ENCODE data around the gene KREMEN1. TPM values are rescaled to one million over a fixed set of nuclear protein-coding genes. Genes with fewer than 3 reads are reported as not detected.

KREMEN1 gene
- total and polyA plus RNA-seq, 9 of the 15 experiments (the other 6 are each of a cell fraction or from before 2014, with no cell fraction given): 0.69 to 11.5 (median 4.3) TPM

DNA sequence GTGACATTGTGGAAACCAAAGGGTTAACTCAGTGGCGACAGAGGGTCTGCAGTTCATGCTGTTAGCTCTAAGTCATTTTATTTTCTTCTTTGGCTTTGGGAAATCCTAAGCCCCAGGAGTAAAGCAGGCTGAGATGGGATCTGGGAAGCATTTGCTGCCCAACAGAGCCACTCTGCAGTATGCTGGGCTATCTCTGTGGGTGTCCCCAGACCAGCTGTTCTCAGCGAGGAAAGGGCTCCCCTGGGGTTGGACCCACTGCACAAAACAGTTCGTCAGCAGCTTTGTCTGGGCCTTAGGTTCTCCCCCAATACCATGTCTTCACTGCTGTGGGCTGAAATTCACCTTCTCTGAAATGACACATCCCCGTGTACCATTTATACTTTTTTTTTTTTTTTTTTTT is 34.0 kb downstream of the KREMEN1 start:
- ATAC-seq: no peak
- no peak for FAIRE-seq
- Histone ChIP-seq H3K27ac (ENCODE audit: extremely low read depth, low read depth, low read length) (no peak overlapping the region), H3K9me1 (ENCODE audit: control insufficient read depth, insufficient read depth, low read length) (peaks cover 3% of the 10 kb centered on the region), H3K4me1 (replicated peaks in 1 of 2; ENCODE audit: control insufficient read depth in 2 of 2, insufficient read depth in 2 of 2, low read length in 2 of 2) (peaks cover 0 to 34% of the 10 kb centered on the region in 2 experiments; a peak in 3 of 5 replicates), H2AFZ (ENCODE audit: low read depth, low read length) (no peak overlapping the region), H4K20me1 (replicated peaks; ENCODE audit: control insufficient read depth, insufficient read depth, low read length) (no peaks in the 10 kb centered on the region), H3K9me3 (replicated peaks; ENCODE audit: control insufficient read depth, insufficient read depth, low read depth, low read length) (no peaks in the 10 kb centered on the region), H3K36me3 (ENCODE audit: control insufficient read depth, insufficient read depth, low read length) (no peaks in the 10 kb centered on the region), H3K4me3 (no peak overlapping the region), H3K9ac (ENCODE audit: insufficient read depth in 1 of 2, low read depth in 2 of 2, low read length in 2 of 2) (no peak overlapping the region), H3K79me2 (ENCODE audit: control insufficient read depth, insufficient read depth, low read length) (no peaks in the 10 kb centered on the region), H3K27me3 (ENCODE audit: control insufficient read depth in 2 of 2, insufficient read depth in 2 of 2, low read length in 2 of 2) (no peaks in the 10 kb centered on the region), H3K4me2 (ENCODE audit: insufficient read depth, low read length) (no peak overlapping the region)
- WGBS (ENCODE audit: insufficient coverage, low coverage, missing lambda C conversion rate): 58% methylated on average over 4 of the region's 4 CpGs
- ChIA-PET POLR2A (interaction anchor here (0.7 kb wide), 1 partner anchor 112 kb away, joined by 3 read pairs; no protein-coding TSS in a partner anchor), CTCF (ENCODE audit: low intra/inter-chr PET ratio) (no interaction called here)
- BruUV-seq (replicated peaks): no TSS peak
- DNase-seq (ENCODE audit: extremely low read depth in 1 of 4, low spot score in 3 of 4): no peak
- intact Hi-C loops (cut with micrococcal nuclease): no loop called here
- in situ Hi-C loops (cut with MboI): no loop called here
- no peak for TF ChIP-seq NFE2 (IDR thresholded peaks at IDR 0.05; ENCODE audit: low read depth)
- no peak for TF ChIP-seq NFXL1 (CRISPR knock-in tag; IDR thresholded peaks at IDR 0.05)
- TF ChIP-seq HNRNPLL (IDR thresholded peaks at IDR 0.05; ENCODE audit: low read depth, low read length, poor library complexity, severe bottlenecking): no peak
- no peak for TF ChIP-seq RAD51 (IDR thresholded peaks at IDR 0.05; ENCODE audit: borderline replicate concordance, low read depth)
- no peak for TF ChIP-seq BCOR (IDR thresholded peaks at IDR 0.05)
- TF ChIP-seq SIN3B (IDR thresholded peaks at IDR 0.05; ENCODE audit: low read depth): no peak
- TF ChIP-seq MIER1 (IDR thresholded peaks at IDR 0.05; ENCODE audit: low read depth): no peak
- TF ChIP-seq BCL6 (CRISPR knock-in tag; IDR thresholded peaks at IDR 0.05): no peak
- TF ChIP-seq ZNF830 (CRISPR knock-in tag; IDR thresholded peaks at IDR 0.05): no peak
- no peak for TF ChIP-seq GATA2 (CRISPR knock-in tag; IDR thresholded peaks at IDR 0.05)
- no peak for TF ChIP-seq BDP1 (IDR thresholded peaks at IDR 0.05; ENCODE audit: insufficient read depth, insufficient read length)
- TF ChIP-seq, protein P1, sequence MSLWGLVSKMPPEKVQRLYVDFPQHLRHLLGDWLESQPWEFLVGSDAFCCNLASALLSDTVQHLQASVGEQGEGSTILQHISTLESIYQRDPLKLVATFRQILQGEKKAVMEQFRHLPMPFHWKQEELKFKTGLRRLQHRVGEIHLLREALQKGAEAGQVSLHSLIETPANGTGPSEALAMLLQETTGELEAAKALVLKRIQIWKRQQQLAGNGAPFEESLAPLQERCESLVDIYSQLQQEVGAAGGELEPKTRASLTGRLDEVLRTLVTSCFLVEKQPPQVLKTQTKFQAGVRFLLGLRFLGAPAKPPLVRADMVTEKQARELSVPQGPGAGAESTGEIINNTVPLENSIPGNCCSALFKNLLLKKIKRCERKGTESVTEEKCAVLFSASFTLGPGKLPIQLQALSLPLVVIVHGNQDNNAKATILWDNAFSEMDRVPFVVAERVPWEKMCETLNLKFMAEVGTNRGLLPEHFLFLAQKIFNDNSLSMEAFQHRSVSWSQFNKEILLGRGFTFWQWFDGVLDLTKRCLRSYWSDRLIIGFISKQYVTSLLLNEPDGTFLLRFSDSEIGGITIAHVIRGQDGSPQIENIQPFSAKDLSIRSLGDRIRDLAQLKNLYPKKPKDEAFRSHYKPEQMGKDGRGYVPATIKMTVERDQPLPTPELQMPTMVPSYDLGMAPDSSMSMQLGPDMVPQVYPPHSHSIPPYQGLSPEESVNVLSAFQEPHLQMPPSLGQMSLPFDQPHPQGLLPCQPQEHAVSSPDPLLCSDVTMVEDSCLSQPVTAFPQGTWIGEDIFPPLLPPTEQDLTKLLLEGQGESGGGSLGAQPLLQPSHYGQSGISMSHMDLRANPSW (CRISPR knock-in tag; IDR thresholded peaks at IDR 0.05): no peak
- TF ChIP-seq, protein P2, sequence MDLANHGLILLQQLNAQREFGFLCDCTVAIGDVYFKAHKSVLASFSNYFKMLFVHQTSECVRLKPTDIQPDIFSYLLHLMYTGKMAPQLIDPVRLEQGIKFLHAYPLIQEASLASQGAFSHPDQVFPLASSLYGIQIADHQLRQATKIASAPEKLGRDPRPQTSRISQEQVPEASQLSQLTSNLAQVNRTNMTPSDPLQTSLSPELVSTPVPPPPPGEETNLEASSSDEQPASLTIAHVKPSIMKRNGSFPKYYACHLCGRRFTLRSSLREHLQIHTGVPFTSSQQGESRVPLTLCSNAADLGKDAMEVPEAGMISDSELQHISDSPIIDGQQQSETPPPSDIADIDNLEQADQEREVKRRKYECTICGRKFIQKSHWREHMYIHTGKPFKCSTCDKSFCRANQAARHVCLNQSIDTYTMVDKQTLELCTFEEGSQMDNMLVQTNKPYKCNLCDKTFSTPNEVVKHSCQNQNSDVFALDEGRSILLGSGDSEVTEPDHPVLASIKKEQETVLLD (IDR thresholded peaks at IDR 0.05): no peak
- TF ChIP-seq RBM25 (IDR thresholded peaks at IDR 0.05; ENCODE audit: low read depth, low read length, severe bottlenecking): no peak
